MM.1S (cell line): ENCODE data around the gene DUOXA2.

Experiments
- CTCF ChIP-seq: fragments of 300-600 bp; sonication (generic); IDR thresholded peaks from 2 replicates; pipeline ENCODE4 v1.5.1; 2016; ENCODE audit warnings: antibody characterized with exemption, low read length, mixed read lengths
- EZH2 ChIP-seq: fragments of 300-600 bp; sonication (generic); optimal IDR thresholded peaks from 2 replicates; pipeline ENCODE3; 2017; ENCODE audit warnings: low read depth, mild to moderate bottlenecking, antibody characterized with exemption, low read length, mixed read lengths
- EZH2phosphoT487 ChIP-seq: fragments of 300-600 bp; sonication (generic); IDR thresholded peaks from 2 replicates; pipeline ENCODE4 v1.6.1; 2018; ENCODE audit warnings: antibody characterized with exemption, low read length

GRCh38 chr15:45122719-45123118 is 8.6 kb downstream of the DUOXA2 start:
- TF ChIP-seq EZH2, result no peak
- TF ChIP-seq CTCF, result no peak
- TF ChIP-seq EZH2phosphoT487, result no peak
